Uterus (tissue), 2 donors: ENCODE results near the gene CPA4.

Experiments
- POLR2A ChIP-seq, 2 donors: fragments of 450-650 bp; IDR thresholded peaks; one replicate each; pipeline ENCODE4 v1.6.1; 2016; ENCODE audit warnings: antibody characterized with exemption in 2 of 2, mild to moderate bottlenecking in 1 of 2, moderate library complexity in 1 of 2
- TF ChIP-seq, protein P1 (sequence below), 4 experiments: fragments of 200-600 bp in 2 of 4; fragments of 450-650 bp in 2 of 4; sonication (generic) in 2 of 4; IDR thresholded peaks; one replicate each; pipeline ENCODE4 v1.5.1; 2016 to 2019; ENCODE audit warnings: antibody characterized with exemption in 4 of 4, mild to moderate bottlenecking in 2 of 4, moderate library complexity in 1 of 4

GRCh38 chr7:130263130-130263529 is 29.8 kb upstream of the CPA4 start:
- no peak for TF ChIP-seq POLR2A (IDR thresholded peaks at IDR 0.05)
- TF ChIP-seq, protein P1, sequence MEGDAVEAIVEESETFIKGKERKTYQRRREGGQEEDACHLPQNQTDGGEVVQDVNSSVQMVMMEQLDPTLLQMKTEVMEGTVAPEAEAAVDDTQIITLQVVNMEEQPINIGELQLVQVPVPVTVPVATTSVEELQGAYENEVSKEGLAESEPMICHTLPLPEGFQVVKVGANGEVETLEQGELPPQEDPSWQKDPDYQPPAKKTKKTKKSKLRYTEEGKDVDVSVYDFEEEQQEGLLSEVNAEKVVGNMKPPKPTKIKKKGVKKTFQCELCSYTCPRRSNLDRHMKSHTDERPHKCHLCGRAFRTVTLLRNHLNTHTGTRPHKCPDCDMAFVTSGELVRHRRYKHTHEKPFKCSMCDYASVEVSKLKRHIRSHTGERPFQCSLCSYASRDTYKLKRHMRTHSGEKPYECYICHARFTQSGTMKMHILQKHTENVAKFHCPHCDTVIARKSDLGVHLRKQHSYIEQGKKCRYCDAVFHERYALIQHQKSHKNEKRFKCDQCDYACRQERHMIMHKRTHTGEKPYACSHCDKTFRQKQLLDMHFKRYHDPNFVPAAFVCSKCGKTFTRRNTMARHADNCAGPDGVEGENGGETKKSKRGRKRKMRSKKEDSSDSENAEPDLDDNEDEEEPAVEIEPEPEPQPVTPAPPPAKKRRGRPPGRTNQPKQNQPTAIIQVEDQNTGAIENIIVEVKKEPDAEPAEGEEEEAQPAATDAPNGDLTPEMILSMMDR (IDR thresholded peaks at IDR 0.05) = no peak
